HG03354 (cell line): ENCODE data around the gene POLR2J3.
"Not testable (repeated sequence)": the region's sequence is repeated elsewhere in the genome, so short reads cannot be mapped to it uniquely, and the experiment has no call there.

Experiments
- ATAC-seq: cut with Tn5 transposase; IDR thresholded peaks from one replicate; pipeline ENCODE4 v1.9.1; 2021; ENCODE audit warnings: mild to moderate bottlenecking; ENCODE audit not compliant: unreplicated experiment, poor library complexity, severe bottlenecking

The POLR2J3 gene

DNA sequence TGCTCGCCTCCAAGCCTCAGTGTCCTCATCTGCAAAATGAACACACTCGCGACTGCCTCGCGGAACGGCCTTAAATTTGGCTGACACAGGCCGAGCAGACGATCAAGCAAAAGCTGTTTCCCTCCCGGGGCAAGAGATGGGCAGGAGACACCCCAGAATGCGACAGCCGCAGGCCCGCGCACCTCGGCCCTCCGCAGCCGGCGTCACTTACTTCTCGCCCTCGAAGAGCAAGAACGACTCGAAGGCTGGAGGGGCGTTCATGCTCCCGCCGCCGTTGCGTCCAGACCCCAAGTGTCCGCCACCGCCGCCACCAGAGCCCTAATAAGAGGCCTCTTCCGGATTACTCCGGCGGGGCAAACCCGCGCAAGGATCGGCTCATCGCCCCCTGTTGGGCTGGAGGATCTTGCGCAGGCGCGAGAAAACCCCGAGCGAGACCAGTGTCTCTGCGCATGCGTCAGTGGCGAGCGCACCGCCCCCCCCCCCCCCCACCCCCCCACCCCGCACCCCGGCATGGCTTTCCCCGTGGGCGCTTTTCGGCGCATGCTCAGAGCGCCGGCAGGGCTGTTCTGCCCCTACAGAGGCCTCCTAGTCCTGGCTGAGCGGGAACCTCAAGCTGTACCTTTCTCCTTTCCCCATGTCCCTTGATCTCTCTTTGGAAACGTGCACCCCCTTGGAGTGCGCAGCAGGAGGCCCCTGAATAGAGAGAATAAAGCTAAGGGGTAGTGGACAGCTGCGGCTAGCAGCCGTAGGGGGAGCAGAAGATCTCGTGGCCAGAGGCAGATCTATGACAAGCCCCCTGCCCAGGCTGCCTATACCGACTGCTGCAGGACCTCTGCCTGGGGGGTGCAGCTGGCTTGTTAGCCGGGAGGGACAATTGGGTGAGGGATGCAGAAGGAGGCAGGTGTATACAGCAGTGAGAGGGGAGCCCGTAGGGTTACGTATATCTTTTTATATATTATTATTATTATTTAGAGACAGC lies at the start of gene POLR2J3:
Gene POLR2J3, minus strand, starts transcription at position 323 of the 979 bp plus-strand sequence. Its CDS starts 62 bp downstream, at position 261.
- peak; percentile 90 for ATAC-seq

DNA sequence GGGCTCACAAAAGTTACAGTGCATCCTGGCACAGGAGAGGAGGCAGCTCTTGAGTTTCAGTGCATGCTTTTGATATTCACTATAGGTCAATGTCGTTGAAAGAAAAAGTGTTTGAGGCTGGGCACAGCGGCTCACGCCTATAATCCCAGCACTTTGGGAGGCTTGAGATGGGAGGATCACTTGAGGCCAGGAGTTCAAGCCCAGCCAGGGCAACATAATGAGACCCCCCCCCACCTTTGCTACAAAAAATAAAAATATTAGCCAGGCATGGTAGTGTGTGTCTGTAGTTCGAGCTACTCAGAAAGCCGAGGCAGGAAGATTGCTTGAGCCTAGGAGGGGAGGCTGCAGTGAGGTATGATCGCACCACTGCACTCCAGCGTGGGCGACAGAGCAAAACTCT lies 45.7 kb upstream of the POLR2J3 start:
- ATAC-seq = not testable (repeated sequence)

- peak; percentile 68 for ATAC-seq
Observed at GRCh38 chr7:102616507-102617125, 44.2 kb upstream of the POLR2J3 start, which contains the start of gene RASA4. TSS of gene RASA4 (minus strand) at chr7:102616756. CDS start at chr7:102616689, 67 bp downstream.

DNA sequence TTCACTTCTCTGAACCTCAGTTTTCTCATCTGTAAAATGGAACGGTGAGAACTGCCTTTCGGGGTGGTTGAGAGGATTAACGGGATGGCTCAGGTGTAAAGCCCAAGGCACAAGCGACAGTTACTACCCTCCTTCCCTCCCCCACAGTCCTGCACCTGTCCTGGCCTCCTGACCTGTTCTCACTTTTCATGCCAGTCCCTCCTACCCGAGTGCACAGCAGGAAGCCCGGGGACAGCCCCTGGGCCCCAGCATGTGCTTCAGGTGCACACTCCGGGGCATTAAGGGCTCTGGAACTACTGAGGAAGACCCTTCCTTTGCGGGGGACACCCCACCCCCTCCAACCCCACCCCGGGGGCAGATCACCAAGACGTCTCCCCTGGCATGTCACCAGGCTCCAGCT lies 43.5 kb upstream of the POLR2J3 start:
- ATAC-seq = not testable (repeated sequence)

- not testable (repeated sequence) for ATAC-seq
Observed at GRCh38 chr7:102614873-102615272, 42.5 kb upstream of the POLR2J3 start.

GRCh38 chr7:102614346-102614697 lies 41.9 kb upstream of the POLR2J3 start:
- peak; percentile 26 for ATAC-seq

GRCh38 chr7:102613575-102614345 lies 41.4 kb upstream of the POLR2J3 start:
- ATAC-seq = peak; percentile 70

DNA sequence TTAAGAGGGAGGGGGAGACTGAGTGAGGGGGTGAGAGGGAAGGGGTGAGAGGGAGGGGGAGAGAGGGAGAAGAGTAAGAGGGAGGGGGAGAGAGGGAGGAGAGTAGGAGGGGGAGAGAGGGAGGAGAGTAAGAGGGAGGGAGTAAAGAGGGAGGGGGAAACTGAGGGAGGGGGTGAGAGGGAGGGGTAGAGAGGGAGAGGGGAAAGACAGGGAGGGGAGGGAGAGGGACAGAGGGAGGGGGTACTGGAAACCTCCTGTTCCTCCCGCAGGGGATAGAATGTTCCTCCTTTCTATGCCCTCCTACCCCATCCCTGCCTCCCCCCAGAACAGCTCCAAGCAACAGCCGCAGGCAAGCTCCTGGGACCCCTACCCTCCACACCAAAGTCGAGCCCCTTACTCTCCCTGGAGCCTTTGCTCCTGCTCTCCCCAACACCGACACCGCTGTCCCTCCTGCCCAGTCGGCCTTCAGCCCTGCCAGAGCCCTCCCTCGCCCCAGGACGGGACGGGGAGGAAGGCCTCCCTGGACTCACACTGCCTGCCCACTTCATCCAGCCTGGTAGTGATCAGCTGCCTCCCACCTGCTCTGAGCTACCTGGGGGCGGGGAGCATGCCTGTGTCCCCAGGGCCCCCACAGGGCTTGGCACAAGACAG lies 39.4 kb upstream of the POLR2J3 start:
- ATAC-seq = not testable (repeated sequence)

DNA sequence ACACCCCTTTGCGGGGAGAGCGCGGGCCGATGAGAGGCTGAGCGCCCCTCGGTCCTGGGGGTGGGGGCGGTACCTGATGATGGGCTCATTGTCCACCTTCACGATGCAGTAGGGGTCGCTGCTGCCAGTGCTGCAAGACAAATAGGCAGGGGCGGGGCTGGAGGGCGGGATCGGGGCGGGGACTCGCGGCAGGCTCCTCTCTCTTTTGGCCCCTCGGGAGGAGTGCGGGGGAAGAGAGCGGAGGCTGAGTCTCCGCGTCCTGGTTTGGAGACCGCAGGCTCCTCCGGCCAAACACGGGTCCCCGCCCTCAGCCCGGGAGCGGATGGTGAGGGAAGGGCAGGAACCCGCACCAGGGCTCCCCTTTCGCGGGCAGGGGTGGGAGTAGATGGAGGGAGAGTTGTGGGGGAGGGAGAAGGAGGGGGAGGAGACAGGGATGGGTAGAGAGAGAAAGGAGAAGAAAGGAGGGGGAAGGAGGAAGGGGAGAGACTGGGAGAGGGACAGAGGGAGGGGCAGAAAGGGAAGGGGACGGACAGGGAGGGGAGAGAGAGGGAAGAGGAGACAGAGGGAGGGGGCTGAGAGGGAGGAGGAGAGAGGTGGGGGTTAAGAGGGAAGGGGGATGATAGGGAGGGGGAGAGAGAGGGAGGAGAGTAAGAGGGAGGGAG lies 38.8 kb upstream of the POLR2J3 start:
- peak; percentile 45 for ATAC-seq

- not testable (repeated sequence) for ATAC-seq
Observed at GRCh38 chr7:102610441-102610840, 38.1 kb upstream of the POLR2J3 start.

GRCh38 chr7:102609734-102610133 lies 37.4 kb upstream of the POLR2J3 start:
- ATAC-seq = not testable (repeated sequence)

DNA sequence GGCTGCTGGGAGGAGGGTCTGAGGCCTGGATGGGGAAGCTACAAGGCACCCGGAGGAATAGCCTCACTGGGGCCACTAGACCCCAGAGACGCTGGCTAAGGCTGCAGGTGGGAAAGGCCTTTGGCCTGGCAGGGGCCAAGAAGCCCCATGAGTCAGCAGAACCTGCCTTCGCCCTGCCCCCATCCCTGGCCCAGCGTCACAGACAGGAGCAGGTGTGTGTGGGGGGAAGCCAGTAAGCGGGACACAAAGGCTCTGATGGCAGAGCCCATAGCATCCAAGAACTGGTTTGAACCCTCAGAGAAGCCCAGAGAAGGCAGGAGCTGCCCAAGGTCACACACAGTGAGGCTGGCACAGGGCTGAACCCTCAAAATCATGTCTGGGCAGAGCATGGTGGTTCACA lies 34.5 kb upstream of the POLR2J3 start:
- not testable (repeated sequence) for ATAC-seq

DNA sequence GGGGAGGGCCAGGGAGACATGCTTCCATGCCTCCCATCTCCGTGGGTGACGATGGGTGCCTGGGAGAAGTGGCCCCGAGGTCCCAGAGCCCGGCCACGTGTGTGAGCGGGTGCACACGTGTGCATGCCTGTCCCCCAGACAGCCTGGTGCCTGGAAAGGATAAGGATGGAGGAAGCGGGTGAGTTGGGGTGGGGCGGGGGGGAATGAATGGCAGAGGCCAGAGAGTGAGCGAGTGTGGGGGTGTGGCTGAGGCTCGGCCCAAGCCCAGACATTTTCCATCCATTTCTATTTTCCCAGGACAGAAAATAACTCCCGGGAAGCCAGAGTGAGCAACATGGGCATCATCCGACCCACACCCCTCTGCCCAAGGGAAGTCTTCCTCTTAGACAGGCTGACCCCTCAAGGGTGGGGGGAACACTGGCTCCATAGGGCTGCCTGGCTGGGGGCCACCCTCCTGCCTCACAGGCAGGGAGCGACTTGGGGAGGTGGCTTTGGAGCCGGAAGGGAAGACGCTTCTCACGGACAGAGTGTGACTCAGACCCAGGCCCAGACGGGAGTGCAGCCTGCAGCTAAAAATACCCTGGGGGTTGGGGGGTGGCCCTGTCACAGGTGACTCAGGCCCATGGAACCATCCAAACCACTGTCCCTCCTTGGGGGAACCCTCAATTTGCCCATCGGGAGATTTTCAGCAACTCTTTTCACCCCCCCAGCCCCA lies 32.2 kb upstream of the POLR2J3 start:
- ATAC-seq = not testable (repeated sequence)

DNA sequence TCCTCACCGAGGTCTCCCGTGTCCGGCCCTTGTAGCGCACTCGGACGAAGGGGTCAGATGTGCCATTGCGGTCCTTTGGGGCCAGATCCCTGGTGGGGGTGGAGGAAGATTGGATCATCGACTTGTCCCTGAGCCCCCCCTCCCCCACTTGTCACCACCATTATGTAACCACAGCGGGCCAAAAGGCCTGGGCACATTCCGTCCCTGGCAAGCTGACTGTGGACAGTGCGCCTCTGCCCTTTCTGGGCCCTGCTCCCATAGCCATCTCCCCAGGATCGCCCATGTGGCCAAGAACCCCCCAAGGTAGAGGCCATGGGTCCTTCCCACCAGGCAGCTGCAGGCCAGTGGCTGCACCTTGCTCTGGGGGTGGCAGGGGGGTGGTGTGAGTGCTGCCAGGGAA lies 29.9 kb upstream of the POLR2J3 start:
- ATAC-seq = not testable (repeated sequence)

GRCh38 chr7:102599699-102600098 lies 27.3 kb upstream of the POLR2J3 start:
- not testable (repeated sequence) for ATAC-seq

- not testable (repeated sequence) for ATAC-seq
Observed at GRCh38 chr7:102596036-102596435, 23.7 kb upstream of the POLR2J3 start.

DNA sequence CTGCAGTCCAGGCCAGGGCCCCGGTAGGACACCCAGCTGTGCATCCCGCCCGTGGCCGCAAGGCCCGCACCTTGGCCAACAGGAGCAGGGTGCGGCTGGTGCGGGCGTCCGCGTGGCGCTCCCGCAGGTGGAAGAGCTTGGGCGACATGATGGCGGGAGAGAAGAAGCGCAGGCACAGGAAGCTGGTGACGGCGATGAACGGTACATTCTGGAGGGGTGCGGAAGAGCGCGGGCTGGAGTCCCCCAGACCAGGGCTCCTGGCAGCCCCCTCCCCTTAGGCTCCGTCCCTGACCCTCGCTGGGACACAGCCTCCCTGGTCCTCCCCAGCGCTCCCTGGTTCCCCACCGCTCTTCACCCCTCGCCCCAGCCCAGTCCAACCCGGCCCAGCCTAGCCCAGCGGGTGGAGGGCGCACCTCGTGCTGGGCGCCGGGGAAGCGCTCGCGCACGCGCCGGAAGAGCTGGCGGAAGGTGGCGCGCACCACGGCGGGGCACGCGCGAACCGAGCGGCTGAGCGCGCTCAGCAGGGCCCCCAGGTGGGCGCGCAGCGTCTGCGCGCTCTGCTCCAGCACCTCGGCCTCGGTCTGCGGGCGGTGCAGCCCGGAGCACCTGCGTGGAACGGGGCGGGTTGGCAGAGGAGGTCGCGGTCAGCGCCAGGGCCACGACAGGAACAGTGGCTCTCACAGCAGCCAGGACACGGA lies 21.4 kb upstream of the POLR2J3 start:
- peak; percentile 65 for ATAC-seq
